GM19193 (cell line): ENCODE data around the gene ETV1.

Experiments used
- POLR2A ChIP-seq: IDR thresholded peaks from 4 replicates; pipeline ENCODE4 v1.6.1; 2011; ENCODE audit not compliant: insufficient read depth, insufficient read length; ENCODE audit errors: extremely low read depth

ETV1 gene

GRCh38 chr7:13879143-13879542 lies 110.3 kb downstream of the ETV1 start:
- TF ChIP-seq POLR2A: no peak

- TF ChIP-seq POLR2A: no peak
Observed at GRCh38 chr7:13878154-13878553, 111.3 kb downstream of the ETV1 start.

GRCh38 chr7:13875496-13876074 lies 113.9 kb downstream of the ETV1 start:
- no peak for TF ChIP-seq POLR2A

DNA sequence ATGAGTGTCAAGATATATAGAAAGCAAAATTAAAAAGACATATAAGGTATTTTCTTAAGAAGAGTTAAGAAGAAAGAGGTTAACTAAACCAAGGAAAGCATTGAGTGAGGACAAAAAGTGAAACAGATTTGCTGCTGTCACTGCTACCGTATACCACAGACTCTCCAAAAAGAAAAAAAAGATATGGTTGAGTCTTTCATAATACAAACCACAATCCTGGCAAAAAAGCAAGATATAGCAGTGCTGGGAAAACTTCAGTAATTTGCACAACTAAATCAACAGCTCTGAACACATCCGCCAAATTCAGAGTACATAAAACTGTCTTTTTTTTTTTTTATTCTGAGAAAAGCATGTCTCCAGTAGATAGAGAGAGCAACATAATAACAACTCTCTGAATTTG lies 114.7 kb downstream of the ETV1 start:
- TF ChIP-seq POLR2A: no peak

GRCh38 chr7:13872709-13873108 lies 116.8 kb downstream of the ETV1 start:
- no peak for TF ChIP-seq POLR2A

DNA sequence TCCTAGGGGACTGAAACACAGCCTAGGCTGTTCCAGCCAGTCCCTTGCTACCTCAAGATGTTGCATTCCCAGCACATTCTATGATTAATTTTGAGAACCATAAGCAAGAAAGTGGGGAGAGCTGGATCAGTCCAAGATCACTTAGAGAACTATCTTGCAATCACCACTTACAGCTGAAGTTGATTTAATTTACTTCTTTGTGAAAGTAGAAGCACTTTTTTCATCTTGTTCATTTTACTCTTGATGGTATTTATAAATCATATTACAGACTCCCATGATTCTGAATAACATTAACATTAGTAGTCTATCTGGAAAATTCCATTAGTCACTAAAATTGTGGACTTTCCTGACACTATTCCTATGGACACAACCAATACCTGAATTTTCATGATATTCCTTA lies 118.5 kb downstream of the ETV1 start:
- TF ChIP-seq POLR2A: no peak

DNA sequence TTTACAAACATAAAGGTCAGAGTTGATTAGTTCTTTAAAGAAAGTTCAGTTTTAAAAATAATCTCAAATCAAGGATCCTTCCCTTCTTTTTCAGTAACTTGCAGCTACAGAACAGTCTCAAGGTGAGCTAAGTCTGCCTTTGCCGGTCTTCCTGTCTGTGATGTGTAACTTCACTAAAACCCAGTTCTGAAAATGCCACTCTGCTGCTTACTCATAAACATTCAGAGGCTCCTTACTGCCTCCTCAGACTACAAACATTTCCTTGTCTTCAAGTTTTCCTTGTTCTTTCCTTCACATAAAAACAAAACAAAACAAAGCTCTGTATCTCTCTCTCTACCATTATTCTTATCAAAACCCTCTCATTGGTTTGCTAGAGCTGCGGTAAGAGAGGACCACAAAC lies 128.7 kb downstream of the ETV1 start:
- no peak for TF ChIP-seq POLR2A

GRCh38 chr7:13856012-13856411 lies 133.5 kb downstream of the ETV1 start:
- no peak for TF ChIP-seq POLR2A

- no peak for TF ChIP-seq POLR2A
Observed at GRCh38 chr7:13852281-13852968, 137.0 kb downstream of the ETV1 start.

DNA sequence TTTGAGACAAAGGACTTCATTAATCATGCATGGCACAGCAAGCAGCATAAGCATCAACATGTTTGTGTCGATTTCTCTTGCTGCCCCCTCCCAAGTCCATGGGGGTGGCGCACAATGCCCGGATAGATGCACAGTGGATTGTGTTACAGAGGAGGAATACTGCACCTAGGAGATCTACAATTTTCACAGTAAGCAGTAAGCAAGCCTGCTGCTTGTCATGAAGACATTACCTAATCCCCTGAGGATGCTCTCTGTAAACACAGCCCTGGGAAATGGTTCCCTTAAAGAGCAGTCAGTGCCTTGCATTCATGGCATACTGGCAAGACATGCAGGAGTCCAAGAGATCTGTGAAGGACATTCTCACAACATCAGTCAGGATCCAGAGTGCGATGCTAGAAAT lies 137.7 kb downstream of the ETV1 start:
- TF ChIP-seq POLR2A: no peak

DNA sequence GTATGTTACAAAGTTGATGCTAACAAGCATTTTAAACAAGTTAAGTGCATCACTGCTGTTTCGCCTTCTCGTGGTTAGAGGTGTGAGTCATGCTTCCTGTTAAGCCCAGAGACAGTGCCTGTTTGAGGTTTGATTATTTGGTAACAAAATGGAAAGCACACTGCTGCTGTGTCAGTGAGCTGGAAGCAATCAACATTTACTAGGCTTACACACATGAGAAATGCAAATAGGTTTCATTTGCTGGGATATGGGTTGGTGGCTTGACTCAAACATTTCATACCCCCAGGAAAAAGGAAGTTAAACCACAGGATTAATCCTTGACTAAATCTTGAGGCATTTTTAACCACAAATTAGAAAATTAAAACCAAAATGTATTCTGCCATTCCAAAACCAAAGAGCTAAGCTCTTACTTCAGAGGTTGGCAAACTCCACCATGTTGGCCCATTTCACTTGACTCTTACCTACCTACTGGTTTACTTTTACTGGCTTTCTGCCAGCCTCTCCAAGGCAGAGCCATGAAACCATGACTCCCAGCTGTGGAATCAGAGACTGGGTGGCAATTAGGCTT lies 139.2 kb downstream of the ETV1 start:
- no peak for TF ChIP-seq POLR2A

- TF ChIP-seq POLR2A: no peak
Observed at GRCh38 chr7:13849163-13849892, 140.1 kb downstream of the ETV1 start.

GRCh38 chr7:13848681-13849131 lies 140.8 kb downstream of the ETV1 start:
- TF ChIP-seq POLR2A: no peak

GRCh38 chr7:13846386-13846785 lies 143.1 kb downstream of the ETV1 start:
- no peak for TF ChIP-seq POLR2A

- TF ChIP-seq POLR2A: no peak
Observed at GRCh38 chr7:13845601-13846000, 143.9 kb downstream of the ETV1 start.
